Measurements from ENCODE around the gene MTPN.

DNA sequence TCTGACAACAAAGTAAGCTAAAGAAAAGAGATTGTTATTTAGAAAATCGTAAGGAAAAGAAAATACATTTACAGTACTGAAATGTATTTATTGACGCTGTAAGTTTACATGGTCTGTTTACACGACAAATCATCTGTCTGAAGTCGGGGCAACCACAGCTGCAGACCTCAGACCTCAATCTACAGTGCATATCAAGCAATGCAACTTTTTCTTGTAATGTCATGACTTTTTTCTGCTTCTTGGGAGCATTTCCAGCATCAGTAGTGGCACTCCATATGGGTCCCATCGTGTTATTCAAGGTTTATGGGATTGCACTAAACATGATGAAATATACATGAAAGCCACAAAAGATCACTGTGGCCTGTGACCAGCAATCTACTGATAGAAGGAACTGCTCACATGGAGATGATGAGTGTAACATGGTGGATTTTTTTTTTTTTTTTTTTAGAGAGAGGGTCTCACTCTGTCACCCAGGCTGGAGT, 77.1 kb downstream of the MTPN start:
- TF ChIP-seq, protein P1, sequence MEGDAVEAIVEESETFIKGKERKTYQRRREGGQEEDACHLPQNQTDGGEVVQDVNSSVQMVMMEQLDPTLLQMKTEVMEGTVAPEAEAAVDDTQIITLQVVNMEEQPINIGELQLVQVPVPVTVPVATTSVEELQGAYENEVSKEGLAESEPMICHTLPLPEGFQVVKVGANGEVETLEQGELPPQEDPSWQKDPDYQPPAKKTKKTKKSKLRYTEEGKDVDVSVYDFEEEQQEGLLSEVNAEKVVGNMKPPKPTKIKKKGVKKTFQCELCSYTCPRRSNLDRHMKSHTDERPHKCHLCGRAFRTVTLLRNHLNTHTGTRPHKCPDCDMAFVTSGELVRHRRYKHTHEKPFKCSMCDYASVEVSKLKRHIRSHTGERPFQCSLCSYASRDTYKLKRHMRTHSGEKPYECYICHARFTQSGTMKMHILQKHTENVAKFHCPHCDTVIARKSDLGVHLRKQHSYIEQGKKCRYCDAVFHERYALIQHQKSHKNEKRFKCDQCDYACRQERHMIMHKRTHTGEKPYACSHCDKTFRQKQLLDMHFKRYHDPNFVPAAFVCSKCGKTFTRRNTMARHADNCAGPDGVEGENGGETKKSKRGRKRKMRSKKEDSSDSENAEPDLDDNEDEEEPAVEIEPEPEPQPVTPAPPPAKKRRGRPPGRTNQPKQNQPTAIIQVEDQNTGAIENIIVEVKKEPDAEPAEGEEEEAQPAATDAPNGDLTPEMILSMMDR (IDR thresholded peaks at IDR 0.05): no peak
- TF ChIP-seq EP300 (IDR thresholded peaks at IDR 0.05) (no peak), POLR2A (IDR thresholded peaks at IDR 0.05) (no peak)
